Stimulated activated CD4-positive, alpha-beta T cell treated with anti-CD3 and anti-CD28 coated beads, TNF-alpha, amount 100 ng/mL, for 24 hours (primary cell): Measurements from ENCODE around the gene SULT4A1.

Experiments used
- DNase-seq, 3 experiments: peaks; one replicate each; pipeline ENCODE4 v3.0.0-alpha.2; 2020; ENCODE audit warnings: low read depth in 3 of 3

The SULT4A1 gene

GRCh38 chr22:43860831-43861230 lies 1.5 kb downstream of the SULT4A1 start:
- DNase-seq, result no peak

DNA sequence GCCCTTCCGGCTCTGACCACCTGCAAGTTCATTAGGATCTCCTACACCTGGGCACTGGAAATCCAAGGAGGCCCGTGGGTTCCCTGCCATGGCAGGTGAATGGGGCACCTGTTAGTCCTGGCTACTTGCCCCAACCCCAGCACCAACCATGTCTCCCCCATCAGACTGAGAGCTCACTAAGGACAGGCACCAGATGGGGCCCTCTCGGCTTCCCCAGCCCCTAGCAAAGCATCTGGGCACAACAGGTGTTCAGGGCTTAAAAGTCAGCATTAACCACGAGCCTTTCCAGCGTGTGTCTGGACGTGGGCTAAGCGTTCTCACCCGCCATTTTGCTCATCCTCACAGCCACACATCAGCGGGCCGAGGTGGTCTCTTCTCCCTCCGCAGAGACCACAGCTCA lies 2.2 kb downstream of the SULT4A1 start:
- no peak for DNase-seq

DNA sequence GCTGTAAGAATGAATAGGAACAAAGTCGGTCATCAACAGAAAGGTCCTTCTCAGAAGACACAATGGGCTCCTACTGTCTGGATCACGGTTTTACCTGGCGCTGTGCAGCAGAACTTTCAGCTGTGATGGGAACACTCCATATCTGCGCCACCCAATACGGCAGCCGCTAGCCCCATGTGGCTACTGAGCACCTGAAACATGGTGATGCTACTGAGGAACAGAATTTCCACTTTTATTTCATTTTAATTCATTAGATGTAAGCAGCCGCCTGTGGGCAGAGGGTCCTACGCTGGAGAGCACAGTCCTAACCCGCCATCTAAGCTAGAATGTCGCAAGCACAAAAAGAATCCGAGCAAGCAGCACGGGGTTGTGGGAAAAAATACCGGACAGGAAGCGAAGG lies 2.7 kb downstream of the SULT4A1 start:
- DNase-seq, result no peak

DNA sequence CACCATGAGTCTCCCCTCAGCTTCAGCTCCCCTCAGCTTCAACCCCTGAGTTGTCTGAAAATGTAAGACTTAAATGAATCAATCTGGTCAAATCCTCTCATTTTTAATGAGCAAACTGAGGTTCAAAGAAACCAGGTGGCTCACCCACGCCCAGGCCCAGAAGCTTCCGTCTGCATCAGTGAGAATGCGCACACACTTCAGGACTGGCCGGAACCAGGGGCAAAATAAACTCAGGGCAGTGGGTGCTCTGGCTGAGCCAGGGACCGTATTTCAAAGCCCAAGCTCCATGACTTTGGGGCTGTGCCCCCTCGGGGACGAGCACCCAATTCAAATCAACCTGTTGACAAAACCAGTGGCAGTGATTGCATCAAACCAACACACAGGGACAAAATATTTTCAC lies 3.1 kb downstream of the SULT4A1 start:
- no peak for DNase-seq

- DNase-seq, result no peak
These were observed 4.0 kb downstream of the SULT4A1 start for GRCh38 chr22:43858156-43858895.

- DNase-seq, result no peak
These were observed 4.9 kb downstream of the SULT4A1 start for GRCh38 chr22:43857367-43857766.

DNA sequence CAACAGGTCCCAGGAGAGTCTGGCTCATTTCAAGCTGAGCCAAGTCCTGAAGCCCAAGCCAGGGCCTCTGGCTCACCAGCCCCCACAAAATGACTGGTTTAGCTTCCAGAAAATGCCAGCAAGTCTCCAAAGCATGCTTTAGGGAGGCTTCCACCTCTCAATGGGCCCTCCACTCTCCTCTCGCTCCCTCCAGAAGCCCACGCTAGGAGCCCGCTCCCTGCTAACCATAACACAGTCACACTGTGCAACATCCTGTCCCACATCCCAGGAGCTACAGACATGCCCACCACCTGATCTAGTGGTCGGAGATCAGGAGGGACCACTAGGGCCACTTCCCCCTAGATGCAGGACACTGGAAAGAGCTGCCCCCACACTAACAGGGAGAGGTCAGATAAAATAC lies 6.9 kb downstream of the SULT4A1 start:
- DNase-seq, result no peak

GRCh38 chr22:43854786-43855271 lies 7.5 kb downstream of the SULT4A1 start:
- DNase-seq, result no peak

- no peak for DNase-seq
These were observed 8.1 kb downstream of the SULT4A1 start for GRCh38 chr22:43854121-43854785.

- no peak for DNase-seq
These were observed 8.9 kb downstream of the SULT4A1 start for GRCh38 chr22:43853328-43853931.

DNA sequence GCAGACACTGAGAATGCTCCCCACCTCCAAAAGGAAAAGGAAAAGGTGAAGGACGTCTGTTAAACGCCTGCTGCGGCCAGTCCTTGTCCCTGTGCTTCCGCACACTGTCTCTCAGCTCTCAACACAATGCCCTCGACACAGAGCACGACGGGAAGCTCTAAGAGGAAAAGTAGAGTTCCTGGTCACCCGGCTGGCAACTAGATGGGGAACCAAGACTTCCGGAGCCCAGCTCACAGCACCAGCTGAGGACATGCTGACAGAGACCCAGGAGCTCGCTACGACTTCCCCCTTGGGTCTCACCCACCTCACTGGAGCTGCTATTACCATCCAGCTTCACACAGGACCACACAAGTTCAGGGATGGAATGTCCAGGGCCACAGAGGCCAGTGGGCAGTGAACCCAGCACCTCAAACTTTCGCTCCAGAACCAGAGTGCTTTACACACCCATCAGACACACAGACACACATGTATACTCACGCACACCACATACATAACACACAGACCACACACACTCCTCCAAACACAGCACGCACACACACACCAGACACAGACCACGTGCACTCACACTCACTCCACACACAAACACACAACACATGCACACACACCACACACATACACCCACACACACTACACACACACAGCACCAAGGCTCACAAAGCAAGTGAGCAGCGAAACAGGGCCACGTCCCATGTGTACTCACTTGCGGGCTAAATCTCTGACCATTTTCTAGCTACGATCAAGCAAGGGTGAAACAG lies 9.6 kb downstream of the SULT4A1 start:
- no peak for DNase-seq

DNA sequence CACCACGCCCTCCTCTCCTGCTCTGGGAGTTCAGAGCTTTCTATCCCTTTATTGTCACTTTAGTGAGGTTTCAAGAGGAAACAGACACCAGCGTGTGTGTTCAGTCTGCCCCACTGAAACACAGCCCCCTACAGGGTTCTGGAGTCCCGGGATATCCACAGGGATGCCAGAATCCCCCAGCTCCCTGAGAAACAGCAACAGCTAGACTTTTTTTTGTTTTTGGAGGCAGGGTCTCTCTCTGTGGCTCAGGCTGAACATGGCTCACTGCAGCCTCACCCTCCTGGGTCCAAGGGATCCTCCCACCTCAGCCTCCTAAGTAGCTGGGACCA lies 10.4 kb downstream of the SULT4A1 start:
- no peak for DNase-seq

DNA sequence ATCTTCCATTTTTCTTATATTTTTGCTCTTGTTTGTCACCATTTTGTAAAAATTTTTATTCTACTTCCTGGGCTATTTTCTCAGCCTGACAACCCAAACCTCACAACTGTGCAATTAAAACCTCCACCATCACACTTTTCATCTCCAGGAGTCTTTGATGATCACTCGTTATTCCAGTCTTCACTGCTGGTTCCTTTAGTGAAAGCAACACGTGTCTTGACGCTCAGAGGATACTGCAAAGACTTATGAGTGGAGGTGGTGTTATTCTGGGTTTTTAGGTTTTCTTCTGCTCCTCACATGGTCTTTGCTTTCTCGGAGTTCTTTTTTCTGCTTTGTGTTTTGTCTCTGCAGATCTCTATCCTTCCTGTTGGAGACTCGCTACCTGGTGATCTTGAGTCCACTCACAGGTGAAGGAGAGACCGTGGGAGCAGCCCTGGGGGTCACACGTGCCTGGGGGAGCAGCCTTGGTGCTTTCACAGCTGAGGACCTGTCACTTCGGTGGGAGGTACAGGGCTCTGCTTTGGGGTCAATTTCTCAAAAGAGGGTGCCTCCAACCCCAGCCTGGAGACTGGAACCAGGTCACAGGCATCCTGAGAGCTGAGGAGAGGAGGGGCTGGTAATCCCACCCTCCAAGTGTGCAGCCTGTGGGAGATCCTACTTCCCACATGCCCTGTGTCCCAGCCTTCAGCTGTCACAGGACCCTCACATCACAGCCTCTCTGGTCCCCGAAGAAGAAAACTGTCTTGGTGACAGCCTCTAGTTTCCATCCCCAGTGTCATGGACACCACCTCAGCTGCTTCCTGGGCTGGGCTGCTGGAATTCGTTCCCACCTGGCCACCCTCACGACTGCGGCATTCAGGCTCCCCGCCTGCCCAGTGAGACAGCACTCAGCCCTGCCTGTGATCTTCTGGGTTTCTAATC lies 11.0 kb downstream of the SULT4A1 start:
- DNase-seq, result no peak

GRCh38 chr22:43850529-43850928 lies 11.8 kb downstream of the SULT4A1 start:
- DNase-seq, result no peak

DNA sequence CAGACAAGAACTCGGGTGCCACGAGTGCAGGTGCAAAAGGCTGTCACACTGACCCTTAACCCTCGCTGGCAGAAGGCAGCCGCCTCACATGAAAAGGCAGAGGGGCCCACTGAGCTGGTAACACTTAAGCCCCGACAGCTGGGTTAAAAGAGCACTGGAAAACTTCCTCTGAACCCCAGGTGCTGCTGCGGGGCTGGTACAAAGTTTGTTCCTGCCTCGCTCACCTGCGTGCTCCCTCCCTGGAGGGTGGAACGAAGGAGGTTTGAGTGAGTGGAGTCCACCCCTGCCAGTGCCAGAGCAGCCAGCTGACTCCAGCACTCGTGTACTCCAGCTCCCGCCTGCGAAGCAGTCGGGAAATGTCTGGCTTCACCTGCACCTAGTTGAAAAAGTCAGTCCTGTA lies 12.6 kb downstream of the SULT4A1 start:
- no peak for DNase-seq

DNA sequence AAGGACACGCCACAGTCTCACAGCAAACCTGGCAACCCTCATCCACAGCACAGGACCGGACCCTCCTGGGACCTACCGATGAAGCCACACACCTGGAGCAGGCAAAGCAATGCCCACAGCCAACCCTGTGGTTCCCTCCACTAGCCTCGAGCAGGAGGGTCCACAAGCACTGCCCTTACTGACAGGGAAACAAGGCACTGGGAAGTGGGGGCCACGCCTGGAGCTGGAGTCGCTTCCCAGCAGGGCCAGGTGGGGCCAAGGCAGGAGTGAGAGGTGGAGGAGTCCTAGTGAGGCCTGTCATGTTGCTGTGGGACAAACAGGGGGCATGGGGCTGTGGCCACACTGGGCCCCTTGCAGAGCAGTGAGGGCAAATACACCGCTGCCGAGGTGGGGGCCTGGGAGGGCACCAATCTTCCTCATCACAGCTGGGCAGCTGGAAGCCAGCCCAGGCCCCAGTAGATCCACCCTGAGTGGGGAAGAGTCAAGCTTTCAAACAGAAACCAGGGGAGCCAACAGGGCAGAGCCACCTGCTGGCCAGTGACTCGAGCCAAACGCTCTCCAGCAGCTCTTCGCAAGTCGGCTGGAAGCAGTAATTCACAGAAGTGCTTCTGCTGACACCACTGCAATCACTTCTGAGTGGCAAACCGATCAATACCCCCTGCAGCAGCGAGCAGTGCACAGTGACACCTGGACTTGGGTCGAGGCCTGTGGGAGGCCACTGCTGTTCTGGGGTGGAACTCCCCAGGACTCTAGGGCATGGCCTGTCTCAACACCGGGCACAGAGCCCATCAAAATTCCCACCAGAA lies 13.7 kb downstream of the SULT4A1 start:
- no peak for DNase-seq

GRCh38 chr22:43847376-43848289 lies 14.7 kb downstream of the SULT4A1 start:
- DNase-seq, result no peak

- DNase-seq, result no peak
These were observed 15.3 kb downstream of the SULT4A1 start for GRCh38 chr22:43846966-43847365.

DNA sequence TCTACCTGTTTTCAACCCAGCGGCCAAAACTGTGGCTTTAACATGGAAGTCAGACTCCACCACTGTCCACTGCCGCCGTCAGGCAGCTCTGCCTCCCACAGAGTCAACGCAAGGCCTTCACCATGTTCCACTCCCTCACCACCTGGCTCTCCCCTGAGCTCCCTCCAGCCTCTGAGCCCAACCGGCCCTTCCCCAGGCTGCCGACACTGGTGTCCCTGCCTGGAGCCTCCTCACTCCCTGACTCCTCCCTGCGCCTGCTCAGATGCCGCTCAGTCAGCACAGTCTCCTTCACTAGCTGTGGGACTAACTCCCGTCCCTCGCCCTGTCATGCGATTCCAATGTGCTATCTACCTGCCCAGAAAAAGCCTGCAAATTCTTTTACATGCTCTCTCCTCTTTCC lies 16.3 kb downstream of the SULT4A1 start:
- no peak for DNase-seq
